SK-N-SH (cell line): ENCODE measurements around the gene KIZ.

Experiments
- CTCF ChIP-seq: fragments of 200-600 bp; sonication (generic); IDR thresholded peaks from 2 replicates; pipeline ENCODE4 v1.6.1; 2017; ENCODE audit warnings: antibody characterized with exemption, mild to moderate bottlenecking, moderate library complexity
- EP300 ChIP-seq, 2 experiments: IDR thresholded peaks; 2 replicates each; pipeline versions ENCODE4 v1.4.0 to v1.6.1; 2012; ENCODE audit warnings: borderline replicate concordance in 1 of 2, low read depth in 1 of 2, low read length in 1 of 2
- FOSL2 ChIP-seq: IDR thresholded peaks from 2 replicates; pipeline ENCODE4 v1.4.0; 2012; ENCODE audit warnings: low read depth, mild to moderate bottlenecking, moderate library complexity, borderline replicate concordance
- GABPA ChIP-seq: IDR thresholded peaks from 2 replicates; pipeline ENCODE4 v1.4.0; 2012; ENCODE audit warnings: low read depth, mild to moderate bottlenecking
- NFIC ChIP-seq: IDR thresholded peaks from 2 replicates; pipeline ENCODE4 v1.4.0; 2012; ENCODE audit warnings: borderline replicate concordance
- NRF1 ChIP-seq: IDR thresholded peaks from 2 replicates; pipeline ENCODE4 v1.6.1; 2012; ENCODE audit warnings: low read depth, mild to moderate bottlenecking, low read length
- POLR2AphosphoS5 ChIP-seq: IDR thresholded peaks from 2 replicates; pipeline ENCODE4 v1.6.1; 2012; ENCODE audit warnings: low read depth, low read length
- RAD21 ChIP-seq: IDR thresholded peaks from 2 replicates; pipeline ENCODE4 v1.6.1; 2012; ENCODE audit warnings: mild to moderate bottlenecking, low read length
- RCOR1 ChIP-seq: fragments of 150-350 bp; IDR thresholded peaks from 2 replicates; pipeline ENCODE4 v1.6.1; 2017; ENCODE audit warnings: antibody characterized with exemption, low read length
- SIN3A ChIP-seq: IDR thresholded peaks from 2 replicates; pipeline ENCODE4 v1.6.1; 2012; ENCODE audit warnings: low read depth, mild to moderate bottlenecking, low read length, moderate library complexity, borderline replicate concordance
- TAF1 ChIP-seq: IDR thresholded peaks from 2 replicates; pipeline ENCODE4 v1.6.1; 2012; ENCODE audit warnings: low read depth, mild to moderate bottlenecking, low read length, moderate library complexity, borderline replicate concordance
- TF ChIP-seq, protein P1 (sequence below): IDR thresholded peaks from 2 replicates; pipeline ENCODE4 v1.6.1; 2012; ENCODE audit warnings: mild to moderate bottlenecking, low read depth, low read length, moderate library complexity
- TF ChIP-seq, protein P2 (sequence below): IDR thresholded peaks from 2 replicates; pipeline ENCODE4 v1.4.0; 2012; ENCODE audit warnings: low read depth

DNA sequence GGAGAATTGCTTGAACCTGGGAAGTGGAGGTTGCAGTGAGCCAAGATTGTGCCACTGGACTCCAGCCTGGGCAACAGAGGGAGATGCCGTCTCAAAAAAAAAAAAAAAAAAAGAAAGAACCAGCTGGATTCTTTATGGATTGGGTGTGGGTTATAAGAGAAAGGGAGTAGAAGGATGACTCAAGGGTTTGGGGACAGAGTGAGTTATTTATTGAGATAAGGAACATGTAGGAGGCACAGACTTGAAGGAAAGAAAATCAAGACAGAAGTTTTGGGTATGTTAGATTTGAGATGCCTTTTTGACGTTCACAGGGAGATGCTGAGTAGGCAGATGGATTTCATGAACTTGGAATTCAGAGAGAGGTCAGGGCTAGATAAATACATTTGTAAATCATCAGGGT is 47.6 kb downstream of the KIZ start:
- TF ChIP-seq CTCF (no peak), FOSL2 (no peak), RAD21 (no peak), POLR2AphosphoS5 (no peak), SIN3A (no peak), NFIC (no peak), EP300 (IDR thresholded peaks at IDR 0.05; ENCODE audit: borderline replicate concordance in 1 of 2, low read depth in 1 of 2, low read length in 1 of 2) (no peak), NRF1 (no peak), GABPA (no peak), RCOR1 (no peak), TAF1 (no peak)
- TF ChIP-seq, protein P1, sequence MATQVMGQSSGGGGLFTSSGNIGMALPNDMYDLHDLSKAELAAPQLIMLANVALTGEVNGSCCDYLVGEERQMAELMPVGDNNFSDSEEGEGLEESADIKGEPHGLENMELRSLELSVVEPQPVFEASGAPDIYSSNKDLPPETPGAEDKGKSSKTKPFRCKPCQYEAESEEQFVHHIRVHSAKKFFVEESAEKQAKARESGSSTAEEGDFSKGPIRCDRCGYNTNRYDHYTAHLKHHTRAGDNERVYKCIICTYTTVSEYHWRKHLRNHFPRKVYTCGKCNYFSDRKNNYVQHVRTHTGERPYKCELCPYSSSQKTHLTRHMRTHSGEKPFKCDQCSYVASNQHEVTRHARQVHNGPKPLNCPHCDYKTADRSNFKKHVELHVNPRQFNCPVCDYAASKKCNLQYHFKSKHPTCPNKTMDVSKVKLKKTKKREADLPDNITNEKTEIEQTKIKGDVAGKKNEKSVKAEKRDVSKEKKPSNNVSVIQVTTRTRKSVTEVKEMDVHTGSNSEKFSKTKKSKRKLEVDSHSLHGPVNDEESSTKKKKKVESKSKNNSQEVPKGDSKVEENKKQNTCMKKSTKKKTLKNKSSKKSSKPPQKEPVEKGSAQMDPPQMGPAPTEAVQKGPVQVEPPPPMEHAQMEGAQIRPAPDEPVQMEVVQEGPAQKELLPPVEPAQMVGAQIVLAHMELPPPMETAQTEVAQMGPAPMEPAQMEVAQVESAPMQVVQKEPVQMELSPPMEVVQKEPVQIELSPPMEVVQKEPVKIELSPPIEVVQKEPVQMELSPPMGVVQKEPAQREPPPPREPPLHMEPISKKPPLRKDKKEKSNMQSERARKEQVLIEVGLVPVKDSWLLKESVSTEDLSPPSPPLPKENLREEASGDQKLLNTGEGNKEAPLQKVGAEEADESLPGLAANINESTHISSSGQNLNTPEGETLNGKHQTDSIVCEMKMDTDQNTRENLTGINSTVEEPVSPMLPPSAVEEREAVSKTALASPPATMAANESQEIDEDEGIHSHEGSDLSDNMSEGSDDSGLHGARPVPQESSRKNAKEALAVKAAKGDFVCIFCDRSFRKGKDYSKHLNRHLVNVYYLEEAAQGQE, result no peak
- TF ChIP-seq, protein P2, sequence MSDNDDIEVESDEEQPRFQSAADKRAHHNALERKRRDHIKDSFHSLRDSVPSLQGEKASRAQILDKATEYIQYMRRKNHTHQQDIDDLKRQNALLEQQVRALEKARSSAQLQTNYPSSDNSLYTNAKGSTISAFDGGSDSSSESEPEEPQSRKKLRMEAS, result no peak
